ENCODE data around the gene SLC16A5. TPM values are rescaled to one million over a fixed set of nuclear protein-coding genes. Genes with fewer than 3 reads are reported as not detected.

SLC16A5 gene
- total RNA-seq, 1 experiment from 2014 or later = 17.1 TPM

DNA sequence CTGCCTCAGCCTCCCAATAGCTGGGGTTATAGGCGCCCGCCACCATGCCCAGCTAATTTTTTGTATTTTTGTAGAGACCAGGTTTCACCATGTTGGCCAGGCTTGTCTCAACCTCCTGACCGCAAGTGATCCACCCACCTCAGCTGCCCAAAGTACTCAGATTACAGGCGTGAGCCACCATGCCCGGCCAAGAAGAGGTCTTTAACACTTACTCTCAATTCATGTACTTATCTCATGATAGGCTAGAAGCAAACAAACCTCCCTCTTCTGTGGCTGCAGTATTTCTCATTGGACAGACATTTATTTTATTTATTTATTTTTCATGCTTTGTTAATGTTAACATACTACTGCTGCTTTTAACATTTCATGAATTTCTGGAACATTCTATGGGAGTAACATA lies 50.8 kb downstream of the SLC16A5 start:
- no peak overlapping the region for H2BK12ac ChIP-seq (ENCODE audit: insufficient read length, low read depth, low read length)
- H3K56ac ChIP-seq (ENCODE audit: insufficient read length, low read depth, low read length) = no peak overlapping the region
- no CpG with 5 or more reads among the region's 5 CpGs for WGBS (ENCODE audit: extremely low coverage, insufficient read length, low lambda C conversion rate)
- no peaks in the 10 kb centered on the region for H3K9me3 ChIP-seq (ENCODE audit: control insufficient read depth, low read depth, low read length)
- no peaks in the 10 kb centered on the region for H3K27me3 ChIP-seq (ENCODE audit: insufficient read depth, low read length)
- H4K91ac ChIP-seq (ENCODE audit: insufficient read length, low read depth, low read length) = no peak overlapping the region
- Mint-ChIP-seq H3K27ac (peak overlapping the region in 2 of 3 experiments; percentile 49 to 63; a peak in 2 of 7 replicates), H3K36me3 (ENCODE audit: insufficient read depth in 1 of 3, low read depth in 3 of 3) (peaks cover 30 to 79% (median 67%) of the 10 kb centered on the region in 3 experiments; a peak in 6 of 7 replicates), H3K27me3 (ENCODE audit: low read depth) (no peaks in the 10 kb centered on the region; the same call in 1 of the 2 replicates), H3K4me1 (no peaks in the 10 kb centered on the region), H3K4me3 (no peak overlapping the region), H3K9me3 (no peaks in the 10 kb centered on the region)
- TF ChIP-seq, protein P1, sequence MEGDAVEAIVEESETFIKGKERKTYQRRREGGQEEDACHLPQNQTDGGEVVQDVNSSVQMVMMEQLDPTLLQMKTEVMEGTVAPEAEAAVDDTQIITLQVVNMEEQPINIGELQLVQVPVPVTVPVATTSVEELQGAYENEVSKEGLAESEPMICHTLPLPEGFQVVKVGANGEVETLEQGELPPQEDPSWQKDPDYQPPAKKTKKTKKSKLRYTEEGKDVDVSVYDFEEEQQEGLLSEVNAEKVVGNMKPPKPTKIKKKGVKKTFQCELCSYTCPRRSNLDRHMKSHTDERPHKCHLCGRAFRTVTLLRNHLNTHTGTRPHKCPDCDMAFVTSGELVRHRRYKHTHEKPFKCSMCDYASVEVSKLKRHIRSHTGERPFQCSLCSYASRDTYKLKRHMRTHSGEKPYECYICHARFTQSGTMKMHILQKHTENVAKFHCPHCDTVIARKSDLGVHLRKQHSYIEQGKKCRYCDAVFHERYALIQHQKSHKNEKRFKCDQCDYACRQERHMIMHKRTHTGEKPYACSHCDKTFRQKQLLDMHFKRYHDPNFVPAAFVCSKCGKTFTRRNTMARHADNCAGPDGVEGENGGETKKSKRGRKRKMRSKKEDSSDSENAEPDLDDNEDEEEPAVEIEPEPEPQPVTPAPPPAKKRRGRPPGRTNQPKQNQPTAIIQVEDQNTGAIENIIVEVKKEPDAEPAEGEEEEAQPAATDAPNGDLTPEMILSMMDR (conservative IDR thresholded peaks at IDR 0.05) = no peak
- H3K23me2 ChIP-seq (ENCODE audit: insufficient read length, low read depth, low read length, poor library complexity, severe bottlenecking) = no peaks in the 10 kb centered on the region
- no peaks in the 10 kb centered on the region for H3K79me2 ChIP-seq (ENCODE audit: insufficient read depth, low read length)
- H2AK5ac ChIP-seq (ENCODE audit: insufficient read length, low read length) = no peak overlapping the region
- peaks cover 5% of the 10 kb centered on the region for H3K79me1 ChIP-seq (ENCODE audit: insufficient read depth, low read depth, low read length, poor library complexity, severe bottlenecking)
- H3K4ac ChIP-seq (ENCODE audit: low read depth, low read length) = no peak overlapping the region
- no peak overlapping the region for H2BK20ac ChIP-seq (ENCODE audit: low read depth, low read length, poor library complexity, severe bottlenecking)
- H3K14ac ChIP-seq (ENCODE audit: insufficient read depth, low read length) = no peak overlapping the region
- no peak overlapping the region for H3T11ph ChIP-seq (ENCODE audit: low read length)
- no peak overlapping the region for H2BK120ac ChIP-seq (ENCODE audit: low read depth, low read length, poor library complexity, severe bottlenecking)
- H3K4me2 ChIP-seq (ENCODE audit: insufficient read depth, insufficient read length, low read length) = no peak overlapping the region
- no peak overlapping the region for H2BK15ac ChIP-seq (ENCODE audit: low read depth, low read length)
- no peak overlapping the region for H4K8ac ChIP-seq (replicated peaks; ENCODE audit: insufficient read length, low read depth, low read length)
- no peaks in the 10 kb centered on the region for H4K20me1 ChIP-seq (ENCODE audit: control insufficient read depth, insufficient read depth, insufficient read length)
- H3K27ac ChIP-seq (ENCODE audit: insufficient read length, low read depth, low read length) = no peak overlapping the region
- H2AFZ ChIP-seq (ENCODE audit: low read length) = no peak overlapping the region
- H3K9ac ChIP-seq (ENCODE audit: extremely low read depth, insufficient read length, low read length) = no peak overlapping the region
- H3K18ac ChIP-seq (ENCODE audit: insufficient read length, low read depth, low read length) = no peak overlapping the region
- no peak overlapping the region for H3K23ac ChIP-seq (ENCODE audit: insufficient read length, low read depth, low read length)
- no peaks in the 10 kb centered on the region for H3K4me1 ChIP-seq (ENCODE audit: insufficient read depth, low read length)
- DNase-seq = no peak
- no peak overlapping the region for H4K5ac ChIP-seq (ENCODE audit: insufficient read length, low read depth, low read length)
- H2BK5ac ChIP-seq (ENCODE audit: insufficient read length, low read length) = no peak overlapping the region
